ENCODE measurements around the gene TREH.

DNA sequence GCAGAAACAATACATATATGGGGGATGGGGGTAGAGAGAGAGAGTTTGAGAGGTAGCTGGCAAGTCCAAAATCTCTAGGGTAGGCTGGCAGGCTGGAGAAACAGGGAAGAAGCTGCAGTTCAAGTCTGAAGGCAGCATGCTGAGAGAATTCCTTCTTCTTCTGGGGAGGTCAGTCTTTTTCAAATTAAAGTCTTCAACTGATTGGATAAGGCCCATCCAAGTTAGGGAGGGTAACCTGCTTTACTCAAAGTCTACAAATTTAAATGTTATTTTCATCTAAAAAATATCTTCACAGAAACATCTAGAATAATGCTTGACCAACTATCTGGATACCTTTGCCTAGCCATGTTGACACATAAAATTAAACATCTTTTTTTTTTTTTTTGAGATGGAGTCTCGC is 2.9 kb upstream of the TREH start:
- TF ChIP-seq SUZ12 (IDR thresholded peaks at IDR 0.05) (no peak), FOXM1 (IDR thresholded peaks at IDR 0.05; ENCODE audit: borderline replicate concordance) (no peak), NFRKB (IDR thresholded peaks at IDR 0.05) (no peak), L3MBTL2 (conservative IDR thresholded peaks at IDR 0.05) (no peak), ZNF384 (IDR thresholded peaks at IDR 0.05) (no peak), SP1 (IDR thresholded peaks at IDR 0.05) (no peak)

Measured in HEK293T (cell line).